ENCODE data around the gene TBCD.

TBCD gene

DNA sequence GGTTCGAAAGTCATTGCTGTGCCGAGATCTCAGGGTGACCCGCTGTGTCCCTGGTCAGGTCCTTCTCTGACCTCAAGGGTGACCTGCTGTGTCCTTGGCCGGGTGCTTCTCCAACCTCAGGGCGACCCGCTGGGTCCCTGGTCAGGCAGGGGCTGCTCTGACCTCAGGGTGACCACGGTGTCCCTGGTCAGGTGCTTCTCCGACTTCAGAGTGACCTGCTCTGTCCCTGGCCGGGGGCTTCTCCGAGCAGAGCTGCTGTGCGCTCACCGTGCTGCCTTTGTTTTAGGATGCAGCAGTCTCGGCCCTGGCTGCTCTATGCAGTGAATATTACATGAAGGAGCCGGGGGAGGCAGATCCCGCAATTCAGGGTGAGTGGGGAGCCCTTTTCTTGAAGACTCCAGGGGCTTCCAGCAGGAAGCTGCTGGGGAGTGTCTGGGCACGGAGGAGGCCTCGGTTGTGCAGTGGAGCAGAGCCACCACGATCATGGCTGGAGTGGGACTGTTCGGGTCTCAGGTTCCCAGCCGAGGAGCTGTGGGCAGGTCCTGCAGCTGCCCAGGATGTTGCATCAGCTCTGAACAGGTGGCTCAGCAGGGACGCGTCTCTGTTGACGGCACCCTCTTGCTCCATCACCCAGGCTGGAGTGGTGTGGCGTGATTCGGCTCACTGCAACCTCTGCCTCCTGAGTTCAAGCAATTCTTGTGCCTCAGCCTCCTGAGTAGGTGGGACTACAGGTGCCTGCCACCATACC is 171.7 kb downstream of the TBCD start:
- DNase-seq = no peak
- Histone ChIP-seq H3K4me1 (no peaks in the 10 kb centered on the region), H3K4me3 (ENCODE audit: low read depth, low read length) (no peak overlapping the region), H3K36me3 (peaks cover 23% of the 10 kb centered on the region), H3K9me3 (no peaks in the 10 kb centered on the region), H3K27me3 (no peaks in the 10 kb centered on the region)
- TF ChIP-seq, protein P1, sequence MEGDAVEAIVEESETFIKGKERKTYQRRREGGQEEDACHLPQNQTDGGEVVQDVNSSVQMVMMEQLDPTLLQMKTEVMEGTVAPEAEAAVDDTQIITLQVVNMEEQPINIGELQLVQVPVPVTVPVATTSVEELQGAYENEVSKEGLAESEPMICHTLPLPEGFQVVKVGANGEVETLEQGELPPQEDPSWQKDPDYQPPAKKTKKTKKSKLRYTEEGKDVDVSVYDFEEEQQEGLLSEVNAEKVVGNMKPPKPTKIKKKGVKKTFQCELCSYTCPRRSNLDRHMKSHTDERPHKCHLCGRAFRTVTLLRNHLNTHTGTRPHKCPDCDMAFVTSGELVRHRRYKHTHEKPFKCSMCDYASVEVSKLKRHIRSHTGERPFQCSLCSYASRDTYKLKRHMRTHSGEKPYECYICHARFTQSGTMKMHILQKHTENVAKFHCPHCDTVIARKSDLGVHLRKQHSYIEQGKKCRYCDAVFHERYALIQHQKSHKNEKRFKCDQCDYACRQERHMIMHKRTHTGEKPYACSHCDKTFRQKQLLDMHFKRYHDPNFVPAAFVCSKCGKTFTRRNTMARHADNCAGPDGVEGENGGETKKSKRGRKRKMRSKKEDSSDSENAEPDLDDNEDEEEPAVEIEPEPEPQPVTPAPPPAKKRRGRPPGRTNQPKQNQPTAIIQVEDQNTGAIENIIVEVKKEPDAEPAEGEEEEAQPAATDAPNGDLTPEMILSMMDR (IDR thresholded peaks at IDR 0.05; ENCODE audit: low read depth, low read length) = no peak

DNA sequence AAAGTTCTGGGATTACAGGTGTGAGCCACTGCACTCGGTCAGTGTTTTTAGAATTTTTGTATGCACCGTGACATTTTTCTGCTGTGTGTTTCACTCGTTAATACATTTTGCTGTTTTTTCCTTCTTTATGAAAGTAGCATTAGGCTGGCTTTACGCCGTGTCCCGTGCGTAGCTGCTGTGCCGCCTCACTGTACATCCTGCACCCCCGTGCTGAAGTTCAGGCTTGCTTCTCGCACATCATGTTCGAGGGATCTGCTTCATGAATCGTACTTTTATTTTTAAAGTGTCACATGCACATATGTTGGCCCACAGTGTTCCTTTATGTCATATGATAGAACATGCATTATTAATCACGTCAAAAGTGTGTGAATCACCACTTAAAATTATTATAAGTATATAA is 172.3 kb downstream of the TBCD start:
- Histone ChIP-seq H3K9me3 (no peaks in the 10 kb centered on the region), H3K27me3 (no peaks in the 10 kb centered on the region), H3K36me3 (peaks cover 29% of the 10 kb centered on the region), H3K4me1 (no peaks in the 10 kb centered on the region), H3K4me3 (ENCODE audit: low read depth, low read length) (no peak overlapping the region)
- TF ChIP-seq, protein P1 (IDR thresholded peaks at IDR 0.05; ENCODE audit: low read depth, low read length) = no peak
- DNase-seq = no peak

DNA sequence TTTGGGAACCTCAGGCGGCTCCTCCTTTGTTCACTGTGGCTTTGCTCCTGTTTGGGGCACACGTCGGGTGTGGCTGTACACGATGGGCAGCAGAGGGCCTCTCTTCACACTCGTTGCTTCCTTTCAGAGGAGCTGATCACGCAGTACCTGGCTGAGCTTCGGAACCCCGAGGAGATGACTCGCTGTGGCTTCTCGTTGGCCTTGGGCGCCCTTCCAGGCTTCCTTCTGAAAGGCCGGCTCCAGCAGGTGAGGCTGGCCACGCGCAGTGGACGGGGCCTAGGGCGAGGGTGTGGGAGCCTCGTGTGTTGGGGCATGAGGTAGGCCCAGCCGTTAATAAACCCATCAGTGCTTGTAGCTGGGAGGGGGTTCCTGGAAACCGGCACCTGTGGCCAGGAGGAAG is 172.9 kb downstream of the TBCD start:
- Histone ChIP-seq H3K4me1 (no peaks in the 10 kb centered on the region), H3K27me3 (no peaks in the 10 kb centered on the region), H3K9me3 (no peaks in the 10 kb centered on the region), H3K36me3 (peaks cover 33% of the 10 kb centered on the region), H3K4me3 (ENCODE audit: low read depth, low read length) (no peak overlapping the region)
- TF ChIP-seq, protein P1 (IDR thresholded peaks at IDR 0.05; ENCODE audit: low read depth, low read length) = no peak
- no peak for DNase-seq

DNA sequence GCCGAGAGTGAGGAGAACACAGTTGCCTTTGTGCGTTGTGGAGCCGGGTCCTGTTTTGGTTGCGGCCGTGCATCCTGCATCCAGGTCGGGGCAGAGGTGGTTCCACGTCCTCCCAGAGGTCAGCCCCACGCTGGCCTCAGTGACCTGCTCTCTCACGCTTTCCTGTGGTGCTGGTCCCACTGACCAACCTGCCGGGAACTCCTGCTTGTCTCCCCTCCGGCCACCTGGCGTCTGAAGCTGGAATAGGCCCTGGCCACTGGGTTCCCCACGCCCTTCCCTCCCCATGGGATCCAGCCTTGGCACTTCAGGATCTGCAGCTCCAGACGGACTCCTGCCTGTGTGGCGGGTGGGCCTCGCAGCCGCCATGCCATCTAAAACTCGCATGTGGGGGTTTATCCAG is 173.5 kb downstream of the TBCD start:
- H3K36me3 ChIP-seq = peaks cover 37% of the 10 kb centered on the region
- H3K4me1 ChIP-seq = no peaks in the 10 kb centered on the region
- H3K9me3 ChIP-seq = no peaks in the 10 kb centered on the region
- no peak for DNase-seq
- TF ChIP-seq, protein P1 (IDR thresholded peaks at IDR 0.05; ENCODE audit: low read depth, low read length) = no peak
- no peaks in the 10 kb centered on the region for H3K27me3 ChIP-seq
- H3K4me3 ChIP-seq (ENCODE audit: low read depth, low read length) = no peak overlapping the region

DNA sequence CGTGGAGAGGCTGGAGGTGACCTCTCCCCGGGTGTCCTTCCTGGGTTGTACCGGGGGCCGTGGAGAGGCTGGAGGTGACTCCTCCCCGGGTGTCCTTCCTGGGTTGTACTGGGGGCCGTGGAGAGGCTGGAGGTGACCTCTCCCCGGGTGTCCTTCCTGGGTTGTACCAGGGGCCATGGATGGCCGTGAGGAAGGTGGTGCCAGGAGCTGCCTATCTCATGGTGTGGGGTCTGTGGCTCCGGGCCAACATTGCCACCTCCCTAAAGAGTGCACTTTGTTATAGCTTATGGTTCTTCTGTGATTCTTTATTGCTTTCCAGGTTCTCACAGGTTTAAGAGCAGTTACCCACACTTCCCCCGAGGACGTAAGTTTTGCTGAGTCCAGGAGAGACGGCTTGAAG is 174.2 kb downstream of the TBCD start:
- Histone ChIP-seq H3K4me1 (no peaks in the 10 kb centered on the region), H3K27me3 (no peaks in the 10 kb centered on the region), H3K9me3 (no peaks in the 10 kb centered on the region), H3K4me3 (ENCODE audit: low read depth, low read length) (no peak overlapping the region), H3K36me3 (peaks cover 43% of the 10 kb centered on the region)
- DNase-seq = no peak
- TF ChIP-seq, protein P1 (IDR thresholded peaks at IDR 0.05; ENCODE audit: low read depth, low read length) = no peak

DNA sequence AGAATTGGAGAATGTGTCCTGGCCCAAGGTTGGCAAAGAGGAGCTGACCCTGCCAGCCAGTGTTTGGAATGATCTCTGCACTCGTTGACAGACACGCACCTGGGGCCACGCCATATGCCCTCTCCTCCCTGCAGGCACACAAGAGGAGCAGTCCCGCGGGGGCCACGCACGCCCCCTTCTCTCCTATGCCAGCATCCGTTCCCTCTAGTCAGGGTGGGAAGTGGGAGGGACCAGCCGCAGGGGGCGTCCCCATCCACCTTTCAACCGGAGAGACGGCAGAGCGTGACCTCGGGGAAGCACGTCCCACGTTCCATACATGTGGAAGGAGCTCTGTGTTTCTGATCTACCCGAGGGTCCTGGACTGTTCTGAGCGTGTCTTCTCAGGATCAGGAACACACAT is 174.9 kb downstream of the TBCD start:
- H3K9me3 ChIP-seq = no peaks in the 10 kb centered on the region
- TF ChIP-seq, protein P1 (IDR thresholded peaks at IDR 0.05; ENCODE audit: low read depth, low read length) = no peak
- H3K27me3 ChIP-seq = no peaks in the 10 kb centered on the region
- DNase-seq = no peak
- H3K36me3 ChIP-seq = peaks cover 45% of the 10 kb centered on the region
- no peaks in the 10 kb centered on the region for H3K4me1 ChIP-seq
- no peak overlapping the region for H3K4me3 ChIP-seq (ENCODE audit: low read depth, low read length)
